Measurements from ENCODE around the gene TRDN.

Gene TRDN

GRCh38 chr6:123213921-123214320, 422.8 kb downstream of the TRDN start:
- ATAC-seq (ENCODE audit: low read depth) (no peak), DNase-seq (ENCODE audit: low spot score) (no peak)
- no peak for TF ChIP-seq CTCF (IDR thresholded peaks at IDR 0.05; ENCODE audit: poor library complexity, severe bottlenecking)
- Histone ChIP-seq H3K27ac (ENCODE audit: poor library complexity, severe bottlenecking) (no peak overlapping the region), H3K4me3 (ENCODE audit: severe bottlenecking) (no peak overlapping the region), H3K36me3 (ENCODE audit: low read depth) (no peaks in the 10 kb centered on the region), H3K4me1 (ENCODE audit: insufficient read depth, poor library complexity, severe bottlenecking) (peaks cover 4% of the 10 kb centered on the region), H3K27me3 (ENCODE audit: insufficient read depth, poor library complexity, severe bottlenecking) (no peaks in the 10 kb centered on the region), H3K9me3 (ENCODE audit: severe bottlenecking) (no peaks in the 10 kb centered on the region)

- ATAC-seq (ENCODE audit: low read depth) (peak; percentile 80), DNase-seq (ENCODE audit: low spot score) (no peak)
- Histone ChIP-seq H3K9me3 (ENCODE audit: severe bottlenecking) (no peaks in the 10 kb centered on the region), H3K4me3 (ENCODE audit: severe bottlenecking) (no peak overlapping the region), H3K4me1 (ENCODE audit: insufficient read depth, poor library complexity, severe bottlenecking) (peaks cover 4% of the 10 kb centered on the region), H3K36me3 (ENCODE audit: low read depth) (no peaks in the 10 kb centered on the region), H3K27me3 (ENCODE audit: insufficient read depth, poor library complexity, severe bottlenecking) (no peaks in the 10 kb centered on the region), H3K27ac (ENCODE audit: poor library complexity, severe bottlenecking) (no peak overlapping the region)
- TF ChIP-seq CTCF (IDR thresholded peaks at IDR 0.05; ENCODE audit: poor library complexity, severe bottlenecking): no peak
Observed at GRCh38 chr6:123211777-123212545, 424.8 kb downstream of the TRDN start.

GRCh38 chr6:123210645-123211044, 426.1 kb downstream of the TRDN start:
- H3K27ac ChIP-seq (ENCODE audit: poor library complexity, severe bottlenecking): no peak overlapping the region
- no peaks in the 10 kb centered on the region for H3K36me3 ChIP-seq (ENCODE audit: low read depth)
- H3K9me3 ChIP-seq (ENCODE audit: severe bottlenecking): no peaks in the 10 kb centered on the region
- no peak overlapping the region for H3K4me3 ChIP-seq (ENCODE audit: severe bottlenecking)
- no peak for TF ChIP-seq CTCF (IDR thresholded peaks at IDR 0.05; ENCODE audit: poor library complexity, severe bottlenecking)
- ATAC-seq (ENCODE audit: low read depth) (no peak), DNase-seq (ENCODE audit: low spot score) (no peak)
- peaks cover 4% of the 10 kb centered on the region for H3K4me1 ChIP-seq (ENCODE audit: insufficient read depth, poor library complexity, severe bottlenecking)
- H3K27me3 ChIP-seq (ENCODE audit: insufficient read depth, poor library complexity, severe bottlenecking): no peaks in the 10 kb centered on the region

- H3K27me3 ChIP-seq (ENCODE audit: insufficient read depth, poor library complexity, severe bottlenecking): no peaks in the 10 kb centered on the region
- no peak for TF ChIP-seq CTCF (IDR thresholded peaks at IDR 0.05; ENCODE audit: poor library complexity, severe bottlenecking)
- no peak overlapping the region for H3K27ac ChIP-seq (ENCODE audit: poor library complexity, severe bottlenecking)
- ATAC-seq (ENCODE audit: low read depth) (no peak), DNase-seq (ENCODE audit: low spot score) (no peak)
- H3K4me3 ChIP-seq (ENCODE audit: severe bottlenecking): no peak overlapping the region
- H3K9me3 ChIP-seq (ENCODE audit: severe bottlenecking): no peaks in the 10 kb centered on the region
- no peaks in the 10 kb centered on the region for H3K36me3 ChIP-seq (ENCODE audit: low read depth)
- H3K4me1 ChIP-seq (ENCODE audit: insufficient read depth, poor library complexity, severe bottlenecking): peaks cover 4% of the 10 kb centered on the region
Observed at GRCh38 chr6:123207967-123208510, 428.7 kb downstream of the TRDN start.

- no peak for DNase-seq (ENCODE audit: low spot score)
Observed at GRCh38 chr6:123203928-123204327, 432.8 kb downstream of the TRDN start.

More at GRCh38 chr6:123203928-123204327, 432.8 kb downstream of the TRDN start:
- TF ChIP-seq CTCF (IDR thresholded peaks at IDR 0.05; ENCODE audit: poor library complexity, severe bottlenecking): no peak
- Histone ChIP-seq H3K27me3 (ENCODE audit: insufficient read depth, poor library complexity, severe bottlenecking) (no peaks in the 10 kb centered on the region), H3K27ac (ENCODE audit: poor library complexity, severe bottlenecking) (no peak overlapping the region), H3K36me3 (ENCODE audit: low read depth) (no peaks in the 10 kb centered on the region), H3K9me3 (ENCODE audit: severe bottlenecking) (no peaks in the 10 kb centered on the region), H3K4me1 (ENCODE audit: insufficient read depth, poor library complexity, severe bottlenecking) (no peaks in the 10 kb centered on the region), H3K4me3 (ENCODE audit: severe bottlenecking) (no peak overlapping the region)
- no peak for ATAC-seq (ENCODE audit: low read depth)
